Measurements from ENCODE around the gene GOT2.
"Not testable (repeated sequence)": the region's sequence is repeated elsewhere in the genome, so short reads cannot be mapped to it uniquely, and the experiment has no call there.

GOT2 gene

DNA sequence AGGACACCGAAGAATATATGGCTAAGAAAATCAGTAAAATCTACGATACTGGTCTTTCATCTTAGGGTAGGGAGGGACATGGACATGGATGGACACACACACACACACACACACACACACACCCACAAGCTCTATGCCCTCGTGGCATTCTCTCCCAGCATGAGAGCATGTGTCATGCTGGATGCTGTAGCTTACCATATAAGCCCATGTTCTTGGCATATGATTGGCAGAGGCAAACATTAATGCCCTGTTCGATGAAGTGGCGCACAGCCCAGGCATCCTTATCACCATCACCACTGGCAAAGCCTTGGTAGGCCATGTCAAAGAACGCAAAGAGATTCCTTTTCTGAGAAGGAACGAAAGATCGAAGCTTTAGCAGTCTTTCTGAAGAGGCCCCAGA lies 17.6 kb downstream of the GOT2 start:
- no peak for DNase-seq

DNA sequence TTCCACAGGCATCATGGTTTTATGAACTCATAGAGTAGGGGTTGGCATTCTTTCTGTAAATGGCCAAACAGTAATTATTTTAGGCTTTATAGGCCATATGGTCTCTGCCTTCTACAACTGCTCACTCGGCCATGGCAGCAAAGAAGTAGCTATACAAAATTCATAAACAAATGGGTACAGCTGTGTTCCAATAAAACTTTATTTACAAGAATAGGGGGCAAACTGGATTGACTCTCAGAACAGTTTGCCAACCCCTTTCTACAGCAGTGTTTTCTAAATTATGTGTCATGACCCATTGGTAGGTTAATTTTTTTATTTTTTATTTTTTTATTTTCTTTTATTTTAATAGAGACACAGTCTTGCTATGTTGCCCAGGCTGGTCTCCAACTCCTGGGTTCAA lies 20.4 kb downstream of the GOT2 start:
- DNase-seq = no peak

DNA sequence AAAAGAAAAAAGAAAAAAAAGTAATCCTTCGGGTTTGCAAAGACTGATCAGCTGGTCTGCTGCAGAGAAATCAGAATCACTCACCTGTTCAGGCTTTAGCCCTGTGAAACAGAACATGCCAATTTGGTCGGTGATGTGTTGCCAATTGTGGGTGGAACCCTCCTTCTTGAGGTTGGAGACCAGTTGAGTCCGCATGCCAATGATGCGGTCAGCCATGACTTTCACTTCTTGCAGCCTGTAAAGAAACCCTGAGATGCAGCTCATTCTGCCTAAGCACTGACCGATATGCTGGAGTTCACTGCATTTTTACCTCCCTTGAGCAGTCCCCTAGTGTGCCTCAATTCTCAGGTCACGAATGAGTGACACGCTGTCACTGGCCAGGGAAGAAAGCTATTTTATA lies 24.8 kb downstream of the GOT2 start:
- no peak for DNase-seq

DNA sequence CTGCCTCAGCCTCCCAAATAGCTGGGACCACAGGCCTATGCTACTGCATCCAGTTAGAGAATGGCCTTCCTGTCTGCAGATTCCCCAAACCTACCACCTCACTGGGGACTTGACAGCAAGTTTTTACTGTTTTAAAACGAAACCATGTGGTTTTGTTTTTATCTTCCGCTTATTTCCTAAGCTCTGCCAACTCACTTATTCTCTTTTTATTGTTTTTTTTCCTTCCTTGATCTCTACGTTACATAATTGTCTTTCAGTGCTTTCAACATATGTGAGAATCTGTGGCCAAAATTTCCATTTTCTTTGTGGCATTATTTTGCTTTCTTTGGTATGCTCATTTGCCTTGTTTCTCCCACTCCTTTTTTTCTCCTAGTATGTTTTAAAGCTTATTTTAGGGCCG lies 35.0 kb downstream of the GOT2 start:
- DNase-seq = no peak

DNA sequence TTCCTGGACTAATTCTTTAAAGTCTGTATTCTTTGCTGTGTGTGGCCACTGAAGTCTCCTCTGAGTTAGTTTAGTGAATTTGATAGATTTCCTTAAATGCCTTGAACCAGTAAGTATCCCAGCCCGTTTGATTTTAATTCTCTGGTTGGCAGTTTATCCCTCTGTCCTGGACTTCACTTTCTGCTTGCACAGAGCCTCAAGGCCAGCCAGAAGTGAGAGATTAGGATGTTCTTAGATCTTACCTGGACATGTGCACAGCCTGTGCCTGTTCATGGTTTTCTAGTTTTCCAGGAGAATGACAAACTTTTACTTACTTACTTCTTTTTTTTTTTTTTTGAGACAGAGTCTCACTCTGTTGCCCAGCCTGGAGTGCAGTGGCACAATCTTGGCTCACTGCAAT lies 38.7 kb downstream of the GOT2 start:
- no peak for DNase-seq

DNA sequence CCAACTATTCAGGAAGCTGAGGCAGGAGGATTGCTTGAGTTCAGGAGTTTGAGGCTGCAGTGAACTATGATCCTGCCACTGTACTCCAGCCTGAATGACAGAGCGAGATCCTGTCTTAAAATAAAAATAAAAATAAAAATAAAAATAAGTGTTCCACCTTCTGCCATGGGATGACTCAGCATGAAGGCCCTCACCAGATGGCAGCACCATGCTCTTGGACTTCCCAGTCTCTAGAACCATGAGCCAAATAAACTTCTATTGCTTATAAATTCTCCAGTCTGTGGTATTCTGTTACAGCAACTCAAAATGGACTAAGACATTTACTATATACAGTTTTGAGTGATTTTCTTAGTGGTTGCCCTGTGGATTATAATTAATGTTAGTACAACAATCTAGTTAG lies 41.7 kb downstream of the GOT2 start:
- no peak for DNase-seq

DNA sequence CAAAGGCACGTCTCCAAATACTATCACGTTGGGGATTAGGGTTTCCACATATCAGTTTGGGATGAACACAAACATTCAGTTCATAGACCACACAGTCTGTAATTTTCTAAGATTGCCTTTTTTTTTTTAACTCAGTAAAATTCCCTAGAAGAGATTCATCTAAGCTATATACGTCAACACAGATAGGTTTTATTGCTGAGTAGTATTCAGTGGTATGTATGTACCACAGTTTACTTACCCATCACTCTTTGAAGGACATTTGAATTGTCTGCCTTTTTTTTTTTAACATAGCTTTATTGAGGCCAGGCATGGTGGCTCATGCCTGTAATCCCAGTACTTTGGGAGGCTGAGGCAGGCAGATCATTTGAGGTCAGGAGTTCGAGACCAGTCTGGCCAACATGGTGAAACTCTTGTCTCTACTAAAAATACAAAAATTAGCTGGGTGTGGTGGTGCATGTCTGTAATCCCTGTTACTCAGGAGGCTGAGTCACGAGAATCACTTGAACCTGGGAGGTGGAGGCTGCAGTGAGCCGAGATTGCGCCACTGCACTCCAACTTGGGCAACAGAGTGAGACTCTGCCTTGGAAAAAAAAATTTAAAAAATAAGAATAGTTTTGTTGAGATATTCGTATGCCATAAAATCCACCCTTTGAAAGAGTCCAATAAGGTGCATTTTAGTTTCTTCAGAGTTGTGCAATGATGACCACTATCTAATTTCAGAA lies 47.0 kb downstream of the GOT2 start:
- DNase-seq = not testable (repeated sequence)

DNA sequence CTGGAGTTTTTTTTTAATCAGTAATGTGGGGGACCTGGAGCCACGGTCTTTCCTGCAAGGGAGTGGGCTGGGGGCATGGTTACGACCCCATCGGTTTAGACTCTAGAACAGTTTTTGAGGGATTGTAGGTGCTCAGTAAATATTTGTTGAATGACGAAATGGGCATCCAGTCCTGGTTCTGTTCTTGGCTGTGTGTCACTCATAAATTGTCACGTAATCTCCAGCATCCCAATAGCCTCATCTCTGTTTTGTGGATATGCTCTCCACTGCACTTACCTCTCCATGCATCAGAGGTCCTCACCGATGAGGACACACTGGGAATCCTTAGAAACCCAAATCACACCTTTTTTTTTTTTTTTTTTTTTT lies 49.0 kb downstream of the GOT2 start:
- DNase-seq = no peak

DNA sequence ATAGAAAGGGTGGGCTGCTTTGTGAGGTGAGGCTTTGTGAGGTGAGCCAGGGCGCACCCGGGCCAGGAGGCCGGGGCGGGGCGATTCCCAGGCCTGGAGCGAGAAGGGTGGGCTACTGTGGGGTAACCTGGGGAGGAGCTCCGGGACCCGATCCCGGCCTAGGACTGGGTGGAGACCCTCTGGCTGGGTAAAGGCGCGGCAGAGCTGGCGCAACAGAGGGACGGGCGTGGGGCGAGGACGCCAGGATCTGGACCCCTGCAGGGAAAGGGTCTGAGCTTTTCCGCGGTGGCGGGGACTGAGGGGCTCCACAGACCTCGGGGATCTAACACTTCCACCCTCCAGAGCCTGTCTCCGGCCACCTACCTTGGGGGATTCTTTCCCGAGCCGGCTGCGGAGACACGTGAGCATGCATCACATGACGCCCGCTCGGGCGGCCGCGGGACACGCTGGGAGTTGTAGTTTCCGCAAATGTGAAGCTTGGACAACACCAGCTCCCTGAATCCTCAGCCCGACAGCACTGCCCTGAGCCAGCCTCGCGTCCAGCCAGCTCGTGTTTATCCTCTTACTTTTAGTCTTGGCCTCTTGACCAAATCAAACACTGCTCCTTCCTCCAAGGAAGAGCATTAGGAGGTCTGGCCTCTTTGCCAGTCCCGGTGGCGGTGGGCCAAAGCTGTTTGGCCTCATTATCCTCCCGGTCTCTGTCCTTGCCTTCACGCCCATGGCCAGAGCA lies 49.6 kb downstream of the GOT2 start, which contains the start of gene SLC38A7:
Gene SLC38A7 (minus strand): TSS at position 417 of the 730 bp plus-strand sequence. CDS start 4,644 bp downstream, outside the sequence.
- peak; percentile 17 for DNase-seq

DNA sequence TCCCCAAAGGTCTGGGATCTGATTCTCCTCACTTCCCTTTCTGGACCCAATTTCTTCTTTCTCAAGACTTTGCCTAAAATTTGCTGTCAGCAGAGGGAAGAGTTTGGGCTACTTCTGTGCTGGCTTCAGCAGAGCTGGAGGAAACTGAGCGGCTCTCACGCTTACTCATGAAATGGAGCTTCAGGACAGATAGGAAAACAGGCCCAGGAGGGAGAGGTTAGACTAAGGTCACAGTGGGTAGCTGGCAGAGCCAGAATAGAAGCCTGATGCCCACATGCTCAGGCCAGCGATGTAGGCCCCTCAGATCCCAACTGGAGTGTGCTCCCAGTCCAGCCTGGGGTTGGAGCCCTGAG lies 50.1 kb downstream of the GOT2 start:
- no peak for DNase-seq

DNA sequence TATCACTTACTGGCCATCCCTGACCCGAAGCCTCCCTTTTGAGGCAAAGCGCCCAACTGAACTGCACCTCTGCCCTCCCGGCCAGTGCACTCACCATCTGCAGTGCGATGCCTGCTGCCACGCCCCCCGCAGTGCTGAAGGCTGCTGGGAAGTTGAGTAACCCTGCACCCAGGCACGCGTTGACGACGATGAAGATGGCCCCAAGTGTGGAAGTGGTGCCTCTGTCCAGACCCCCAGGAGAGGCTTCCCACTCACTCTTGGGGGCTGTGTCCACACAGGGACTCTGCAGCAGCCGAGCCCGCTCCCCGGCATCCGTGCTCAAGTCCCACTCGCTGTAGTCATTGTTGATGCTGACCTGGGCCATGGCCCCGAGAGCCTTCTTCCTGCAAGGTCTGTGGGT lies 54.4 kb downstream of the GOT2 start:
- DNase-seq = no peak

DNA sequence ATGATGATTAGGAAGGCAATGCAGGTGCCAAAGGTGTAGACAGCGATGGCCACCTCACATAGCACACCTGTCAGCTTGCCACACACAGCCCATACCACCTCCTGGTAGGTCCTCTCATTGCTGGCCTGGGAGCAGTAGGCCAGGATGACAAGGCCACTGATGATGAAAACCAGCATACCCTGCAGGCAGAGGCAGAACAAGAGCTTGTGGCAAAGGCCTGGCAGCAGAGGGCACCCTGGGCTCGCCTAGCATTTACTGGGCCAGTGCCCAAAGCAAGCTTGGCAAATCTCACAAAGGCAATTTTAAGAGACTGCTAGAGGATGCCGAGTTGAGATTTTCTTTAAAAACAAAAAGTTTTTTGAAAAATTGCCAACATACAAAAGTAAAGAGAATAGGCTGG lies 55.4 kb downstream of the GOT2 start:
- DNase-seq = no peak

DNA sequence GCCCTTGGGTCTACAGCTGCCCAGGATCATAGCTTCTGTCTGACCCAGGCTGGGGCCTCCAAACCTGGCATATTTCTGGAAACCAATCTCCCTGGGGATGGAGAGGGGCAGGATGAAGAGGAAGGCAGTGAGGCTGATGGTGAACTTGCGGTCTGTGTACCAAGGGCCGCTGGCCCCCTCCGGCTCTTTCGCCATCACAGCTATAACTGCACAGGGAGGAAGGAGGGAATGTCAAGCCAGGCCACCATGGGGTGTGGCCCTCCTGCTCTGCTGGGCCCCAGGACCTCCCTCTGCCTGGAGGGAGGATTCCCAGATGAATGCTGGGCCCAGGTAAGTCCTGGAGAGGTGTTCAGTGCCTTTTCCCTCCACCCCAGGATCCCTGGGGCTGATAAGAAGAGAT lies 55.8 kb downstream of the GOT2 start:
- no peak for DNase-seq

DNA sequence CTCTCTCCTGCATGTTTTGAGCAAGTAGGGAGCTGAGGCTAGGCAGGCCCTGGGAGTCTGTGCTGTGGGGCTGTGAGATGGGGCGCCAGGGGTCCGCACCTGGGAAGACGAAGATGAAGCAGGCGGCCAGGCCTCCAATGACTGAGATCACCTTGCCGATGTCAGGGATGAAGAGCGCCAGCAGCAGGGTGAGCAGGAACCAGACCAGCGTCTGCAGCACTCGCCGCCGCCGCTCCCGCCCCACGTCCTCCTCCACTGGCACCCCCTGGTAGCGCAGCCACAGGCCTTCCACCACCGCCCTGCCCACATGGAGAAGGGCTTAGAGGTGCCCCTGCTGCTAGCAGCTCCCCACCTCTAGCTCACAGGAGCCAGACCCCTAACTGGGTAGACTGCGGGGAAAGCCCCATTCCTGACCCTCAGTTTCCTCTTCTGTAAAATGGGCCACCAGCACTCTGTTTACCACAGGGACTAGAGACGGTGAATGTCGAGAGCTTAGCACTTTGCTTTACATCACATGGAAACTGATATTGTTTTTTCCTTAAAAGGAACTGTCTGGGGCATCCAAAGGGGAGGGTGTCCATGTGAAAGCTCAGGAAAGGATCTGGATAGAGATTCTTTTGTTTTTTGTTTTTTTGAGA lies 63.1 kb downstream of the GOT2 start:
- no peak for DNase-seq

DNA sequence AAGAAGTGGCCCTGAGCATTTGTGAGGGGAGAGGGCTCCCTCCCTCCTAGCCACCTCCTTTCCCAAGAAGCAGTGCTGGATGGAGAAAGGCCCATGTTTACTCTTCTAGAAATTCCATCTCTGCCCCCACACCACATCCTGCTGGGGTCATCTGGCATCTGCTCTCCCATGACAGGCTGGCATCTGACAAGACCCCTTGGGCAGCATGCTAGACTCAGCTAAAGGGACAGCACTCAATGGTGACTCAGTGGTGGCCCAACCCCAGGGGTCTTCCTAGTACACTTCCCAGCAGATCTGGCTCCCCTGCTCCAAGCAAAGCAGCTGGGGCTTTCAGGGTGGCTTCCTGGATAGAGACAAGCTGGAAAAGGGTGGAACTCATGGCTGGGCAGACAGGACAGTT lies 63.9 kb downstream of the GOT2 start:
- no peak for DNase-seq

DNA sequence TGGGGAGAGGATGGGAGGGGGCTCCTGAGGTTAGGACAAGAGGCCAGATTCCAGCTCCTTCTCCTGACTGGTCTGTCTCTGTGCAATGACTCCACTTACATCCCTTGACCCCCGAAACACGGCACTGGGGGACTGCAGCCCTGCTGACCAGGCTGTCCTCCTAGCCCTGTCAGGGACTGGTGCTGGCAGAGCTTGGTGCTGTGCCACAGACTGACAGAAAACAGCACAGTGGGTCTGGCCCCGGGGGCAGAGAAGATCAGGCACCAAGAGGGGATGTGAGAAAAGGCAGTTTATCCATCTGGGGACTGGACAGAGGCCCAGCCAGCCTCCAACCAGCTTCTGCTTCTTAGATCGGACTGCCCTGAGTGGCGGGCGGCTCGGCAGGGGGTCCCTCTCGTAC lies 68.9 kb downstream of the GOT2 start:
- no peak for DNase-seq

DNA sequence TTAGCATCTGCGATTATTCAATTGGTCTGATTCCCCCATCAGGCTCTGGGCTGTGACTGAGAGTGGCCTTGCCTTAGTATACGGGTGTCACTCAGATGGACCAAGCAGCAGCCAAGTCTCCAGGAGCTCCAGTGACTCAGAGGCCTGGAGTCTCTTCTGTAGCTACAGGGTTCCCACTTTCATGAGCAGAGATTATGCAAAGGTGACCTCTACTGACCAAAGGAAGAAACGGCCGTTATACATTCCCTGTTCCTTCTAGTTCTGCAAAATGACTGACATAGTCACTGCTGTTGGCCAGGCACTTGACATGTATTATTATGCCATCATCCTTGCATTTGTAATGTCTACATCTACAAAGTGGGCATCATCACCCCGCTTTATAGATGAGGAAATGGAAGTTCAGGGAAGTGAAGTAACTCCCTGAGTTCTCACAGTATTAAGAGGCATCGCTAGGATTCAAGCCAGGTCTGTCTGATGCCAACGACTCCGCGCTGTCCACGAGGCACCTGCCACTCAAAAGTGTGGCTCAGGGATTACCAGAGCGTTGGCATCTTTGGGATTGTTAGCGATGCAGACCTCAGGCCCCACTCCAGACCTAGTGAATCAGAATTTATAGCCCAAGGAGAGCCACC lies 72.8 kb downstream of the GOT2 start:
- no peak for DNase-seq

DNA sequence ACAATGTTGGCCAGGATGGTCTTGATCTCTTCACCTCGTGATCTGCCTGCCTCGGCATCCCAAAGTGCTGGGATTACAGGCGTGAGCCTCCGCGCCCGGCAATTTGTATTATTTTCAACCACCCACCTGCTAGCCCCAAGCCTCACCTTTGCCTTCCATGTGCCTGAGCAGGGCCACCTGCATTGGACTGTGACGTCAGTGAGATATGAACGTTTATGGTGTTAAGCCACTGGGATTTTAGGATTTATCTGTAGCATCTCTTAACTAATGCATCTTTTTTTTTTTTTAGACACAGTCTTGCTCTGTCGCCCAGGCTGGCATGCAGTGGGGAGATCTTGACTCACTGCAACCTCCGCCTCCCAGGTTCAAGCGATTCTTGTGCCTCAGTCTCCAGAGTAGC lies 74.2 kb downstream of the GOT2 start:
- DNase-seq = not testable (repeated sequence)

DNA sequence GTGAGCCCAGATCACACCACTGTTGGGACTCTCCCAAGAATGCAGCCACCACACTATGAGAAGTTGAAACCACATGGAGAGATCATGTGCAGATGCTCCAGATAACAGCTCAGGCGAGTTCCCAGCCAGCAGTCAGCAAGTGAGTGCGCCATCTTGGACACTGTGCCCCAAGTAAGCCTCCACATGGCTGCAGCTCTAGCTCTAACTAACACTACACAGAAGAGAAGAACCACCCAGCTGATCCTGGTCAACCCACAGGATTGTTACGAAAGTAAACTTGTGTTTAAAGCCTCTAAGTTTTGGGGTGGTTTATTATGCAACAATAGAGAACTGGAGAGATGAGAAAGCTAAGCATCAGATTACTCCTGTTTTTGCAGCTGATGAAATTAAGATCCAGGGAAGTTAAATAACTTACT lies 75.3 kb downstream of the GOT2 start:
- DNase-seq = no peak
